ENCODE results near the gene ZFHX3. TPM values are rescaled to one million over a fixed set of nuclear protein-coding genes. Genes with fewer than 3 reads are reported as not detected.

ZFHX3 gene
- total and polyA plus RNA-seq, 2 of the 8 experiments (the other 6 are each of a cell fraction or from before 2014, with no cell fraction given) = 0.08 to 0.99 TPM

DNA sequence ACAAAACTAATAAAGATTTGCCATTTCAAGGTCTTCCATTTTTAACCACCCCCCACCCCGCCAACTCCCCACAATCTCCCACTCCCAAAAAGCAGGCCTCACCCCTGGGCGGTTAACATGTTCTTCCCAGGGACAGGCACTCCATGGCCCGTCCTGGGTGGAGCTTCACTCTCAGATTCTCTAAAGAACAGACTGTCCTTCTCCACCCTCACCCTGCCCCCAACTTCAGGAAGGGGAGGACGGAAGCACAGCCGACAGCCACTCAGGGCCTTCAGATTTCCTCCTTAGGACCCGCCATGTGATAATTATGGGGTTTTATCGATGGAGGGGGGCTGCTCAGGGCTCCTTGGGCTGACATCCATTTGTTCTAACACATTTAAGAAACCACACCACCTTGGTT lies 61.9 kb downstream of the ZFHX3 start (continued):
- TF ChIP-seq, protein P1, sequence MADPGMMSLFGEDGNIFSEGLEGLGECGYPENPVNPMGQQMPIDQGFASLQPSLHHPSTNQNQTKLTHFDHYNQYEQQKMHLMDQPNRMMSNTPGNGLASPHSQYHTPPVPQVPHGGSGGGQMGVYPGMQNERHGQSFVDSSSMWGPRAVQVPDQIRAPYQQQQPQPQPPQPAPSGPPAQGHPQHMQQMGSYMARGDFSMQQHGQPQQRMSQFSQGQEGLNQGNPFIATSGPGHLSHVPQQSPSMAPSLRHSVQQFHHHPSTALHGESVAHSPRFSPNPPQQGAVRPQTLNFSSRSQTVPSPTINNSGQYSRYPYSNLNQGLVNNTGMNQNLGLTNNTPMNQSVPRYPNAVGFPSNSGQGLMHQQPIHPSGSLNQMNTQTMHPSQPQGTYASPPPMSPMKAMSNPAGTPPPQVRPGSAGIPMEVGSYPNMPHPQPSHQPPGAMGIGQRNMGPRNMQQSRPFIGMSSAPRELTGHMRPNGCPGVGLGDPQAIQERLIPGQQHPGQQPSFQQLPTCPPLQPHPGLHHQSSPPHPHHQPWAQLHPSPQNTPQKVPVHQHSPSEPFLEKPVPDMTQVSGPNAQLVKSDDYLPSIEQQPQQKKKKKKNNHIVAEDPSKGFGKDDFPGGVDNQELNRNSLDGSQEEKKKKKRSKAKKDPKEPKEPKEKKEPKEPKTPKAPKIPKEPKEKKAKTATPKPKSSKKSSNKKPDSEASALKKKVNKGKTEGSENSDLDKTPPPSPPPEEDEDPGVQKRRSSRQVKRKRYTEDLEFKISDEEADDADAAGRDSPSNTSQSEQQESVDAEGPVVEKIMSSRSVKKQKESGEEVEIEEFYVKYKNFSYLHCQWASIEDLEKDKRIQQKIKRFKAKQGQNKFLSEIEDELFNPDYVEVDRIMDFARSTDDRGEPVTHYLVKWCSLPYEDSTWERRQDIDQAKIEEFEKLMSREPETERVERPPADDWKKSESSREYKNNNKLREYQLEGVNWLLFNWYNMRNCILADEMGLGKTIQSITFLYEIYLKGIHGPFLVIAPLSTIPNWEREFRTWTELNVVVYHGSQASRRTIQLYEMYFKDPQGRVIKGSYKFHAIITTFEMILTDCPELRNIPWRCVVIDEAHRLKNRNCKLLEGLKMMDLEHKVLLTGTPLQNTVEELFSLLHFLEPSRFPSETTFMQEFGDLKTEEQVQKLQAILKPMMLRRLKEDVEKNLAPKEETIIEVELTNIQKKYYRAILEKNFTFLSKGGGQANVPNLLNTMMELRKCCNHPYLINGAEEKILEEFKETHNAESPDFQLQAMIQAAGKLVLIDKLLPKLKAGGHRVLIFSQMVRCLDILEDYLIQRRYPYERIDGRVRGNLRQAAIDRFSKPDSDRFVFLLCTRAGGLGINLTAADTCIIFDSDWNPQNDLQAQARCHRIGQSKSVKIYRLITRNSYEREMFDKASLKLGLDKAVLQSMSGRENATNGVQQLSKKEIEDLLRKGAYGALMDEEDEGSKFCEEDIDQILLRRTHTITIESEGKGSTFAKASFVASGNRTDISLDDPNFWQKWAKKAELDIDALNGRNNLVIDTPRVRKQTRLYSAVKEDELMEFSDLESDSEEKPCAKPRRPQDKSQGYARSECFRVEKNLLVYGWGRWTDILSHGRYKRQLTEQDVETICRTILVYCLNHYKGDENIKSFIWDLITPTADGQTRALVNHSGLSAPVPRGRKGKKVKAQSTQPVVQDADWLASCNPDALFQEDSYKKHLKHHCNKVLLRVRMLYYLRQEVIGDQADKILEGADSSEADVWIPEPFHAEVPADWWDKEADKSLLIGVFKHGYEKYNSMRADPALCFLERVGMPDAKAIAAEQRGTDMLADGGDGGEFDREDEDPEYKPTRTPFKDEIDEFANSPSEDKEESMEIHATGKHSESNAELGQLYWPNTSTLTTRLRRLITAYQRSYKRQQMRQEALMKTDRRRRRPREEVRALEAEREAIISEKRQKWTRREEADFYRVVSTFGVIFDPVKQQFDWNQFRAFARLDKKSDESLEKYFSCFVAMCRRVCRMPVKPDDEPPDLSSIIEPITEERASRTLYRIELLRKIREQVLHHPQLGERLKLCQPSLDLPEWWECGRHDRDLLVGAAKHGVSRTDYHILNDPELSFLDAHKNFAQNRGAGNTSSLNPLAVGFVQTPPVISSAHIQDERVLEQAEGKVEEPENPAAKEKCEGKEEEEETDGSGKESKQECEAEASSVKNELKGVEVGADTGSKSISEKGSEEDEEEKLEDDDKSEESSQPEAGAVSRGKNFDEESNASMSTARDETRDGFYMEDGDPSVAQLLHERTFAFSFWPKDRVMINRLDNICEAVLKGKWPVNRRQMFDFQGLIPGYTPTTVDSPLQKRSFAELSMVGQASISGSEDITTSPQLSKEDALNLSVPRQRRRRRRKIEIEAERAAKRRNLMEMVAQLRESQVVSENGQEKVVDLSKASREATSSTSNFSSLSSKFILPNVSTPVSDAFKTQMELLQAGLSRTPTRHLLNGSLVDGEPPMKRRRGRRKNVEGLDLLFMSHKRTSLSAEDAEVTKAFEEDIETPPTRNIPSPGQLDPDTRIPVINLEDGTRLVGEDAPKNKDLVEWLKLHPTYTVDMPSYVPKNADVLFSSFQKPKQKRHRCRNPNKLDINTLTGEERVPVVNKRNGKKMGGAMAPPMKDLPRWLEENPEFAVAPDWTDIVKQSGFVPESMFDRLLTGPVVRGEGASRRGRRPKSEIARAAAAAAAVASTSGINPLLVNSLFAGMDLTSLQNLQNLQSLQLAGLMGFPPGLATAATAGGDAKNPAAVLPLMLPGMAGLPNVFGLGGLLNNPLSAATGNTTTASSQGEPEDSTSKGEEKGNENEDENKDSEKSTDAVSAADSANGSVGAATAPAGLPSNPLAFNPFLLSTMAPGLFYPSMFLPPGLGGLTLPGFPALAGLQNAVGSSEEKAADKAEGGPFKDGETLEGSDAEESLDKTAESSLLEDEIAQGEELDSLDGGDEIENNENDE (IDR thresholded peaks at IDR 0.05; ENCODE audit: insufficient replicate concordance, low read length) = no peak
- TF ChIP-seq, protein P2, sequence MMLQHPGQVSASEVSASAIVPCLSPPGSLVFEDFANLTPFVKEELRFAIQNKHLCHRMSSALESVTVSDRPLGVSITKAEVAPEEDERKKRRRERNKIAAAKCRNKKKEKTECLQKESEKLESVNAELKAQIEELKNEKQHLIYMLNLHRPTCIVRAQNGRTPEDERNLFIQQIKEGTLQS (IDR thresholded peaks at IDR 0.05; ENCODE audit: insufficient read depth, low read depth, low read length) = no peak
- no peak for TF ChIP-seq SIX5 (IDR thresholded peaks at IDR 0.05; ENCODE audit: low read depth, low read length)
- no peak for TF ChIP-seq TAF7 (optimal IDR thresholded peaks at IDR 0.05; ENCODE audit: borderline replicate concordance, low read depth, low read length)
- TF ChIP-seq TBP (IDR thresholded peaks at IDR 0.05; ENCODE audit: low read depth, low read length) = no peak
- TF ChIP-seq SAP30 (IDR thresholded peaks at IDR 0.05; ENCODE audit: insufficient read depth, insufficient replicate concordance, low read length) = no peak
- TF ChIP-seq CTBP2 (IDR thresholded peaks at IDR 0.05; ENCODE audit: borderline replicate concordance, insufficient read depth, insufficient read length, low read length) = no peak
- no peak for TF ChIP-seq FOSL1 (IDR thresholded peaks at IDR 0.05; ENCODE audit: insufficient read depth, low read depth, low read length)
